Thoracic aorta (tissue), 2 donors: ENCODE results near the gene POU2AF3. TPM values are rescaled to one million over a fixed set of nuclear protein-coding genes. Genes with fewer than 3 reads are reported as not detected.
A peak's percentile ranks its signal among the peaks of the same experiment; 100 is the strongest.

Experiments used
- ATAC-seq: fragments of 150-250 bp; one replicate; pipeline ENCODE4 v1.8.0; 2017; ENCODE audit warnings: low read depth; ENCODE audit not compliant: insufficient number of reproducible peaks, low FRiP score
- DNase-seq: peaks from one replicate; pipeline ENCODE4 v3.0.0-alpha.2; 2020; ENCODE audit warnings: low spot score
- H3K27ac ChIP-seq, 2 donors: fragments of 200-600 bp; sonication (generic); 1 replicate in 1 of 2; 2 replicates in 1 of 2; pipeline ENCODE4 v1.5.1; 2016; ENCODE audit warnings: mild to moderate bottlenecking in 2 of 2, moderate library complexity in 2 of 2
- H3K27me3 ChIP-seq: fragments of 200-600 bp; sonication (generic); replicated peaks from 2 replicates; pipeline ENCODE4 v1.6.0; 2016; ENCODE audit warnings: mild to moderate bottlenecking; ENCODE audit not compliant: insufficient read depth
- H3K36me3 ChIP-seq: fragments of 200-600 bp; sonication (generic); one replicate; pipeline ENCODE4 v1.5.1; 2016
- H3K4me1 ChIP-seq, 2 donors: fragments of 200-600 bp; sonication (generic); 1 replicate in 1 of 2; 2 replicates in 1 of 2; pipeline versions ENCODE4 v1.5.1 to v1.6.0; 2016; ENCODE audit warnings: low read depth in 2 of 2, mild to moderate bottlenecking in 1 of 2; ENCODE audit not compliant: control insufficient read depth in 1 of 2
- H3K4me3 ChIP-seq: fragments of 200-600 bp; sonication (generic); 2 replicates; pipeline ENCODE4 v1.5.1; 2016; ENCODE audit warnings: mild to moderate bottlenecking
- H3K9me3 ChIP-seq: fragments of 200-600 bp; sonication (generic); 2 replicates; pipeline ENCODE4 v1.5.1; 2016
- CTCF ChIP-seq: fragments of 200-600 bp; sonication (generic); IDR thresholded peaks from one replicate; pipeline ENCODE4 v1.5.1; 2019; ENCODE audit warnings: antibody characterized with exemption
- total RNA-seq, 2 donors: library from RNA; depleted of rRNA; stranded (reverse); fragments of >200 nt; gene quantifications; one replicate each; pipeline versions ENCODE4 v1.1.0 to v1.2.3, GENCODE V29; 2016

The POU2AF3 gene
- total RNA-seq, 2 donors from 2014 or later: 1.7 TPM; not detected in 1

GRCh38 chr11:111296196-111296595 is 2.1 kb upstream of the POU2AF3 start:
- H3K27me3 ChIP-seq: no peaks in the 10 kb centered on the region
- TF ChIP-seq CTCF: no peak
- peaks cover 0 to 19% of the 10 kb centered on the region in 2 donors for H3K4me1 ChIP-seq
- no peak overlapping the region for H3K27ac ChIP-seq
- H3K9me3 ChIP-seq: no peaks in the 10 kb centered on the region
- H3K4me3 ChIP-seq: no peak overlapping the region
- H3K36me3 ChIP-seq: no peaks in the 10 kb centered on the region
- no peak for DNase-seq
- ATAC-seq: no peak

- Histone ChIP-seq H3K27ac (no peak overlapping the region), H3K9me3 (no peaks in the 10 kb centered on the region), H3K4me3 (no peak overlapping the region), H3K4me1 (peaks cover 0 to 19% of the 10 kb centered on the region in 2 donors), H3K27me3 (no peaks in the 10 kb centered on the region), H3K36me3 (no peaks in the 10 kb centered on the region)
- TF ChIP-seq CTCF: no peak
- ATAC-seq: no peak
- DNase-seq: no peak
Measured at GRCh38 chr11:111297696-111298095, 650 bp upstream of the POU2AF3 start.

- H3K27me3 ChIP-seq: no peaks in the 10 kb centered on the region
- no peaks in the 10 kb centered on the region for H3K9me3 ChIP-seq
- peak overlapping the region; percentile 86 to 87 for H3K27ac ChIP-seq
- H3K4me1 ChIP-seq: peaks cover 5 to 27% of the 10 kb centered on the region in 2 donors
- peak overlapping the region; percentile 93 for H3K4me3 ChIP-seq
- ATAC-seq (peak; percentile 73), DNase-seq (no peak)
- no peaks in the 10 kb centered on the region for H3K36me3 ChIP-seq
- peak; percentile 82 for TF ChIP-seq CTCF
Measured at GRCh38 chr11:111299101-111300026, 1.0 kb downstream of the POU2AF3 start.

- no peaks in the 10 kb centered on the region for H3K9me3 ChIP-seq
- H3K27me3 ChIP-seq: no peaks in the 10 kb centered on the region
- no peak overlapping the region for H3K4me3 ChIP-seq
- peaks cover 5 to 27% of the 10 kb centered on the region in 2 donors for H3K4me1 ChIP-seq
- DNase-seq (no peak), ATAC-seq (no peak)
- no peaks in the 10 kb centered on the region for H3K36me3 ChIP-seq
- TF ChIP-seq CTCF: no peak
- H3K27ac ChIP-seq: no peak overlapping the region
Measured at GRCh38 chr11:111300569-111300968, 2.2 kb downstream of the POU2AF3 start.

- DNase-seq: no peak
- no peak for TF ChIP-seq CTCF
- Histone ChIP-seq H3K27ac (no peak overlapping the region), H3K4me3 (no peak overlapping the region), H3K36me3 (no peaks in the 10 kb centered on the region), H3K4me1 (peaks cover 5 to 27% of the 10 kb centered on the region in 2 donors), H3K9me3 (no peaks in the 10 kb centered on the region), H3K27me3 (no peaks in the 10 kb centered on the region)
- no peak for ATAC-seq
Measured at GRCh38 chr11:111301004-111301841, 2.9 kb downstream of the POU2AF3 start.
